Measurements from ENCODE around the gene SEC16A. TPM values are rescaled to one million over a fixed set of nuclear protein-coding genes. Genes with fewer than 3 reads are reported as not detected.

Gene SEC16A
- total RNA-seq, 1 donor from 2014 or later = 89.9 TPM

DNA sequence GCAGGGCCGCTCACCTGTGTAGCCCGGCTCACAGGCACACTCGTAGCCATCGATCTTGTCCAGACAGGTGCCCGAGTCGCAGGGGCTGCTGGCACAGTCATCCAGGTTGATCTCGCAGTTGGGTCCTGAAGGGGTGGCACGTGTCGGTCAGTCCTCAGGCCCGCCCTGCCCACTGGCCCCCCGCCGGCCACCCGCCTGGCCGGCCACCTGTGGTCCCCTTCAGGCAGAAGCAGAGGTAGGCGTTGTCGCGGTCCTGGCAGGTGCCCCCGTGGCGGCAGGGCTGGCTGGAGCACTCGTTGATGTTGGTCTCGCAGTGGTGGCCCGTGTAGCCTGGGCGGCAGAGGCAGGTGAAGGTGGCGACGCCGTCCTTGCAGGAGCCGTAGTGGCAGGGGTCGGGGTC lies 32.4 kb upstream of the SEC16A start:
- H3K9me3 Mint-ChIP-seq = no peaks in the 10 kb centered on the region
- H3K4me3 Mint-ChIP-seq = no peak overlapping the region
- no peaks in the 10 kb centered on the region for H3K4me1 Mint-ChIP-seq
- no peaks in the 10 kb centered on the region for H3K27me3 Mint-ChIP-seq (ENCODE audit: low read depth)
- DNase-seq (ENCODE audit: low spot score in 2 of 2, unreplicated experiment in 2 of 2) = no peak
- peaks cover 5% of the 10 kb centered on the region for H3K36me3 Mint-ChIP-seq
- no peak overlapping the region for H3K27ac Mint-ChIP-seq
- no peak for TF ChIP-seq CTCF (IDR thresholded peaks at IDR 0.05; ENCODE audit: unreplicated experiment)

DNA sequence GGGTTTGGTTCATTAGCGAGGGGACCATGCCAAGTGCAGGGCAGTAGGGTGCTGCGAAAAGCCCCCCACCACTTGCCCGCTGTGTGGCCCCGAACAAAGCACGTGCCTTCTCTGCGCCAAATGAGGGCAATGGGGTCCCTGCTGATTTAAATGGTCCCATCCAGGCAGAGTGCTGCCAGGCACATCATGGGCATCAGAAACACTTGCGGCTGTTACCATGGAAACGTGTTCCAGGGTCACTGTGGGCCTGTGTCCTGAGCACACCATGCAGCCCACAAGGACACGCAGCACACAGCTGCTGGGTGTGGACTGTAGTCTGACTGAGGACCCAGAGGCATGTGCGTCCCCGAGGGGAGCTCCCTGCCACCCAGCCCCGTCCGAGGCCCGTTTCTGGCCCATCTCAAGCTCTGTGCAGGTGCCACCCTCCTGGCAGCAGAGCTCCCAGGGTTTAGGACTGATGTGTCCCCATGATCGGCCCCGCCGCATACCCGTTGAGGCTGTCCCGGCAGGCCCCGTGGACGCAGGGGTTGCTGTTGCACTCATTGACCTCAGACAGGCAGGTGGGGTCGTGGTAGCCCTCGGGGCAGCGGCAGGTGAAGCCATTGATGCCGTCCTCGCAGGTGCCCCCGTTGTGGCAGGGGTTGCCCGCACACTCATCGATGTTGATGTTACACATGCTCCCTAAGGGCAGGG lies 31.3 kb upstream of the SEC16A start:
- Mint-ChIP-seq H3K36me3 (peaks cover 5% of the 10 kb centered on the region), H3K4me1 (no peaks in the 10 kb centered on the region), H3K27ac (no peak overlapping the region), H3K27me3 (ENCODE audit: low read depth) (no peaks in the 10 kb centered on the region), H3K9me3 (no peaks in the 10 kb centered on the region), H3K4me3 (no peak overlapping the region)
- TF ChIP-seq CTCF (IDR thresholded peaks at IDR 0.05; ENCODE audit: unreplicated experiment) = no peak
- no peak for DNase-seq (ENCODE audit: low spot score in 2 of 2, unreplicated experiment in 2 of 2)

DNA sequence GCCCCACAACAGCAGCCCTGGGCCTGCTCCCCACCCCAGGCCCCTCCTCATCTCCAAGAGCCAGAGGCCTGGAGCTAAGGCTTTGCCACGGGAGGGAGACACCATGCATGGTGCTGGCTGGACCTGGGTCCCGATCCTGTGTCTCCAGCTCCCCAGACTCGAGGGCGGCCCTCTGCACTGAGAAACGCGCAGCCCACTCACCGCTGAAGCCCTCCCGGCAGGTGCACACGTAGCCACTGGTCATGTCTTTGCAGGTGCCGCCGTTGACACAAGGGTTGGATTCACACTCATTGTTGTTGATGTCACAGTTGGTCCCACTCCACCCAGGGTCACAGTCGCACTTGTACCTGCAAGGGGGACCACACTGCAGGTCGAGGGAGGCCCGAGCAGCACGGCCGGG lies 30.4 kb upstream of the SEC16A start:
- Mint-ChIP-seq H3K9me3 (no peaks in the 10 kb centered on the region), H3K36me3 (peaks cover 5% of the 10 kb centered on the region), H3K27ac (no peak overlapping the region), H3K4me1 (no peaks in the 10 kb centered on the region), H3K27me3 (ENCODE audit: low read depth) (no peaks in the 10 kb centered on the region), H3K4me3 (no peak overlapping the region)
- no peak for DNase-seq (ENCODE audit: low spot score in 2 of 2, unreplicated experiment in 2 of 2)
- TF ChIP-seq CTCF (IDR thresholded peaks at IDR 0.05; ENCODE audit: unreplicated experiment) = no peak

DNA sequence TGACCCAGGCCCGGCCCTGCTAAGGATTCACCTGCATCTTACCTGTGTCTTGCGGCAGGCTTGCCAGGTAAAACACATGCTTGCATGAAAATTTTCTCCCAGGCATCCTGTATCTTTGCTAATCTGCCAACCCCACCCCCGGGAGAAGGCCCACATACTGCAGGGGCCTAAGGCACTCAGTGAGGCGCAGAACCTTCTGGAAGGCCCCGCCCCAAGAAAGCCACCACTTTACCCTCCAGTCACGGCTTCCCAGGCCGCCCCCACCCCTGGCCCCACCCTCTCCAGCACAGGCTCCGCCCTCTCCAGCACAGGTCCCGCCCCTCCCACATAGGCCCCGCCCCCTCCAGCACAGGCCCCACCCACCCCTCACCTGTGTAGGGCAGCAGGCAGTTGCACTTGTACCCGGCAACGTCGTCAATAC lies 29.8 kb upstream of the SEC16A start:
- Mint-ChIP-seq H3K4me1 (no peaks in the 10 kb centered on the region), H3K27ac (no peak overlapping the region), H3K27me3 (ENCODE audit: low read depth) (no peaks in the 10 kb centered on the region), H3K36me3 (peaks cover 4% of the 10 kb centered on the region), H3K4me3 (no peak overlapping the region), H3K9me3 (no peaks in the 10 kb centered on the region)
- DNase-seq (ENCODE audit: low spot score in 2 of 2, unreplicated experiment in 2 of 2) = no peak
- no peak for TF ChIP-seq CTCF (IDR thresholded peaks at IDR 0.05; ENCODE audit: unreplicated experiment)

DNA sequence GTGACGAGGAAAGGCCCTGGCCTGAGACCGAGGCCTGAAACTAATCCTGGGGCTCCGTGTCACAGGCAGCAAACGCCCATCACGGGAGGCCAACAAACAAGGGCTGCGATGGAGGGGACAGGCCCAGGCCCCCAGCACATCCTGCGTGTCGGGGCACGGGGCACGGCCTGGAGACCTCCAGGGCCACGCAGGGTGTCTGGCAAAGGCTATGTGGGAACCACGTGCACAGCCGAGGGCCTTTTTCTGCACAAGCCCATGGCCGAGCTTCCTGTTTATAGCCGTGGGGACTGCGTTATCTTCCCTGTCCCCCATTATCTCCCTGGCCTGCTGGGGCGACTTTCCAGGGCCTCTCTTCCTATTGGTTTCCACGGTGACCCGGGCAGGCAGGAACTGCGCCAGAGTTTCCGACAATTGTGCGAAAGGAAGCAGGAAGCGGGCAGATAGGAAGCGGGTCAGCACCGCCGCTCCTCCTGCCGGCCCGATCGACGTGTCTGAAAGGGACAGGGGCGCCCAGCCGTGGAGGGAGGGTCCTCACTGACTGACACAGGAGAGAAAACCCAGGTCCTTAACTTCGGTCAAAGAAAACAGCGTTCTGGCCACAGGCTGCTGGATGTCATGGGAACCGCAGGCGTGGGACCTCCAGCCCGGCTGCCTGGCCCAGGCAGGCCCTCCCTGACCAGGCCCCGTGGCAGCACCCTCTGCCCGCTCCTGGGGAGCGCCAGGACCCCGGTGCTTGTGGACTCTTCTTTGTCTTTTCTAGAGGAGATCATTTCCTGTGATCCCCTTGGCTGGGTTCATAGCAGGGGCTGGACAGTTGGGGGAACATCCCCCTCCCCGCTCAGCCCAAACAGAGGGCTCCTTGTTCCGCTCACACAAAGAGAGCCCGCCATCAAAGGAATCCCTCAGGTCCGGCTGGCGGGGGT lies 29.1 kb upstream of the SEC16A start:
- no peak overlapping the region for H3K4me3 Mint-ChIP-seq
- no peak overlapping the region for H3K27ac Mint-ChIP-seq
- H3K9me3 Mint-ChIP-seq = no peaks in the 10 kb centered on the region
- TF ChIP-seq CTCF (IDR thresholded peaks at IDR 0.05; ENCODE audit: unreplicated experiment) = no peak
- no peaks in the 10 kb centered on the region for H3K4me1 Mint-ChIP-seq
- DNase-seq (ENCODE audit: low spot score in 2 of 2, unreplicated experiment in 2 of 2) = no peak
- no peaks in the 10 kb centered on the region for H3K27me3 Mint-ChIP-seq (ENCODE audit: low read depth)
- H3K36me3 Mint-ChIP-seq = peaks cover 2% of the 10 kb centered on the region

All from mesothelial cell of epicardium (in vitro differentiated cells).